Peyer's patch (tissue), 4 donors: ENCODE results near the gene R3HDM2.

Experiments
- CTCF ChIP-seq, 6 experiments: fragments of 450-650 bp in 4 of 6; fragments of 200-600 bp in 2 of 6; sonication (generic) in 1 of 6; IDR thresholded peaks; one replicate each; pipeline ENCODE4 v1.5.1; 2017 to 2019; ENCODE audit warnings: antibody characterized with exemption in 6 of 6, mild to moderate bottlenecking in 3 of 6, moderate library complexity in 1 of 6
- POLR2A ChIP-seq, 2 donors: fragments of 450-650 bp; IDR thresholded peaks; one replicate each; pipeline ENCODE4 v1.5.1; 2017; ENCODE audit warnings: antibody characterized with exemption in 2 of 2, mild to moderate bottlenecking in 2 of 2, moderate library complexity in 2 of 2

- TF ChIP-seq CTCF (IDR thresholded peaks at IDR 0.05) (no peak), POLR2A (IDR thresholded peaks at IDR 0.05) (no peak)
Measured at GRCh38 chr12:57226588-57227314, 204.1 kb downstream of the R3HDM2 start.
